Thoracic aorta endothelial cell (primary cell): ENCODE measurements around the gene CCDC24. TPM values are rescaled to one million over a fixed set of nuclear protein-coding genes. Genes with fewer than 3 reads are reported as not detected.

Experiments
- total RNA-seq: library from RNA; depleted of rRNA; stranded (reverse); fragments of >200 nt; gene quantifications from 2 replicates; pipeline ENCODE4 v1.2.3, GENCODE V29; 2012

The CCDC24 gene
- 1.9 and 2.4 TPM in 2 replicates for total RNA-seq

DNA sequence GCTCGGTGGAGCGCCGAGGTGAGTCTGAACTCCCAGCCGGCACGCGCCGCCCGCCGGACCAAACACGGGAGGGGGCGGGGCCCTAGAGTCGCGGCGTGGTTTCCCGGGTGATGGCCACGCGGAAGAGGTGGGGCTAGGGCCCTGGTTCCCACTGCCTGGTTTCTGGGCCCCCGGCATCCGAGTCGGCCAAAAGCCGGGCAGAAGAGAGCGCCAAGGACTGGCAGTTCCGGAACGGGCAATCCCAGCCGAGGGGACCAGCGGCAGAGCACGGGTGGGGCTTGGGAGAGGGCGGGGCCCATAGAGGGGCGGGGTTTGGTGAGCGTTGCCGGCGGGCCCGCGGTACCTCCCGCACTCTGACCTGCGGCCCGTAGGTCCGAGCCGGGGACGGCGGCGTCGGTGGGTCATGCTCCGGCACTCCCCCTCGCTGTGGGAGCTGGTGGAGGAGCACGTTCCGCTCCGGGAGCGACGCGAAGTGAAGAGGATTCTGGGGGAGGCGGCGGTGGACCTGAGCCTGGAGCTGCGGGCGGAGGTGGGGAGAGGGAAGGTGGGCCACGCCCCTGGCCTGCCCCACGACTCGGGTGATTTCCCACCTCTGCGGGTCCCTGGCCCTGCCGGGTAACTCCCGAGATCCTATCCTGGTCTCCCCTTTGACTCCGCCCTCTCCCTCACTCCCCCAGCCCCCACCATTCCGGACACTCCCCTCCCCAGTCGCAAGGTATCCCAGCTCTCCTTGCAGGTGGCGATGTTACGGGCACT lies at the start of gene CCDC24:
CCDC24 (plus strand) TSS at position 124 of the 756 bp plus-strand sequence; CDS start at position 404, 280 bp downstream.

DNA sequence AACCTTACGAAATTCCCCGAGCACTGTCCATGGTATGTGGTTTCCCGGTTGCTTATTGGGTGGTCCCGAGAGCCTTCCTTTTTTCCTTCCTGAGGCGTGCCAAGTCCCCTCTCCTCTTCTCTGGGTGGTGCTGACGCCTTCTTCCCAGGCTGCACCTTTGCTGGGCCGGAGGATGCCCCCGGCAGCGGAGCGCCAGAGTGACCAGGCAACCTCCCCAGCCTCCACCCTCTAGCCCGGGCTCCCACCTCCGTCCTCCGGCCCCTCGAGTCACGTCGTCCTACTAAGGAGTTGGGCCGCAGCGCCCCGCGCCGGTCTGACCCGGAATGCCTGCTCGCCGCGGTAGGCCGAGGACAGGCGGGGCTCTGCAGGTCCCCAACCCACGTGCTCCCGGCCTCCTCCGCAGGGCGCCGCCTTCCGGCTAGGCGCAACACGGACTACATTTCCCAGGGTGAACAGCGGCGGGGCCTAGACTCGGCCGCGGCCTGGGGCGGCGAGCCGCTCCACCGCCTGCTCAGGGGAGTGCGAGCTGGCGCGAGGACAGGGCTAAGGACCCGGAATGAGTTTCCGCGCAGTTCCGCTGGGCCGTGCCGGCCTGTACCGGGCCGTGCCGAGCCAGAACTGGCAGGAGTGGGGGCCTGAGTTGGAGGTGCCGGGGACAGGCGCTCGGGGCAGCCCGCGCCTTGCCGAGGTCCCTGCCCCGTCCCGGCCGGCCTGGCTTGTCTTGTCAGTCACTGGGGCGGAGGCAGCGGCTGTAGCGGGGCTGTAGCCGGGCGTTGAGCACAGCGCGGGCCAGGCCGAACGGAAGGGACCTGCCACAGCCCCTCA lies 45.0 kb upstream of the CCDC24 start, which contains the start of gene IPO13:
IPO13 (plus strand) TSS at position 715 of the 825 bp plus-strand sequence. CDS start 651 bp downstream, outside the sequence.

DNA sequence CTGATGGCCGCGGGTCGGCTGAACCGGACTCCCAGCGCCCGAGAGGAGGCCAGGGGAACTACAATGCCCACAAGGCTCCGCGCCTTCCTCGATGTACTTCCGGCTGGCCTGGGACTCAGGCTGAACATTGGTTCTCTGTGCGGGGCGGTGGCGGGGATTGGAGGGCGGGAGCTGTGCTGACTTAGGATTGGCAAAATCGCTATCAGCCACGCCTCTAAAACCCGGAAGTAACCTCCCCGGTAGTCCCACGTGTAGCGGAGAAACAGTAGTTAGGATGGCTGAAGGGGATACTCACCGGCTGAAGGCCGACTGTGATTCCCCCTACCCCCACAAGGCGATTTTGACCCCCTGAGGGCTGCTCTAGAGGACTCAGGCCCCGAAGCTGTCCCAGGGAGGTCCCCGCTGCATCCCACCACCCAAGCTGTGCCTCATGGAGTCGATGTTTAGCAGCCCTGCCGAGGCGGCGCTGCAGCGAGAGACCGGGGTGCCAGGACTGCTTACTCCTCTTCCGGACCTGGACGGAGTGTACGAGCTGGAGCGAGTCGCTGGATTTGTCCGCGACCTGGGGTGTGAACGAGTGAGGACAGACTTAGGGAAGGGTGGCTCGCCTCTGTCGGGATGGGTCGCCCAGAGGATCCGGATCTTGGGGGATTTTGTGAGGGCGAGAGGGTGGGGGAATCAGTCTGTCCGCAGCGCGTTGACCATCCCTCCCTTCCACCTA lies 21.5 kb upstream of the CCDC24 start, which contains the start of gene DPH2:
DPH2 (plus strand) TSS at position 265 of the 721 bp plus-strand sequence; CDS start at position 431, 166 bp downstream.

DNA sequence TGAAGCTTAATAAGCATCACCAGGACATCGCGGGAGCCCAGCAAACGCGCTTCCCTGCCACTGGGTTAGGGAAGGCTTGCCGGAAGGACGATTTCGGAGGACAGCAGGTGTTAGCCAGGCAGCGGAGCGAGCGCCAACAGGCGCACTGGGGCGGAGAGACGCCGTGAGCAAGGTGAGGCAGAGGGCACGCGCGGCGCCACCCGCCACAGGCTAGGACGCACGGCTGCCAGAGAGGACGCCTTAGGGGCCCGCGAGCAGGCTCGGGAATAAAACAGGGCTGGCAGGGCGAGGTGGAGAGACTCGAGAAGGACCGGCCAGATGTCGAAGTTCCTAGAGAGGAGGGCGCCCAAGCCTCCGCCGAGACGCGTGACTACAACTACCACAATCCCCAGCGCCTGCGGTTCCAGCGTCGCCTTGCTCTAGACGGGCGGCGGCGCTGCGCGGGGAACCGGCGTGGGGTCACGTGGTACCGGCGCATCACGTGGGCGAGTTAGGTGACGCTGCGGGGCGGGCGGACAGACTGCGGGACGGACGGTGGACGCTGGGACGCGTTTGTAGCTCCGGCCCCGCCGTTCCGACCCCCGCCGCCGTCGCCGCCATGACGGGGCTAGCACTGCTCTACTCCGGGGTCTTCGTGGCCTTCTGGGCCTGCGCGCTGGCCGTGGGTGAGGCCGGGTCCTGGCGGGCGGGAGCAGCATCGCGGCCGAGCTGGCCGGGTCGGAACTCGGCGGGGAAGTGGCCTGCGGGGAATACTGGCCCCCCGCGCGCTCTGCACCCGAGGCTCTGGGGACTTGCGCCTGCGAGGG lies 16.8 kb upstream of the CCDC24 start, which contains the start of gene ATP6V0B:
ATP6V0B (plus strand) TSS at position 518 of the 806 bp plus-strand sequence; CDS start at position 599, 81 bp downstream.

DNA sequence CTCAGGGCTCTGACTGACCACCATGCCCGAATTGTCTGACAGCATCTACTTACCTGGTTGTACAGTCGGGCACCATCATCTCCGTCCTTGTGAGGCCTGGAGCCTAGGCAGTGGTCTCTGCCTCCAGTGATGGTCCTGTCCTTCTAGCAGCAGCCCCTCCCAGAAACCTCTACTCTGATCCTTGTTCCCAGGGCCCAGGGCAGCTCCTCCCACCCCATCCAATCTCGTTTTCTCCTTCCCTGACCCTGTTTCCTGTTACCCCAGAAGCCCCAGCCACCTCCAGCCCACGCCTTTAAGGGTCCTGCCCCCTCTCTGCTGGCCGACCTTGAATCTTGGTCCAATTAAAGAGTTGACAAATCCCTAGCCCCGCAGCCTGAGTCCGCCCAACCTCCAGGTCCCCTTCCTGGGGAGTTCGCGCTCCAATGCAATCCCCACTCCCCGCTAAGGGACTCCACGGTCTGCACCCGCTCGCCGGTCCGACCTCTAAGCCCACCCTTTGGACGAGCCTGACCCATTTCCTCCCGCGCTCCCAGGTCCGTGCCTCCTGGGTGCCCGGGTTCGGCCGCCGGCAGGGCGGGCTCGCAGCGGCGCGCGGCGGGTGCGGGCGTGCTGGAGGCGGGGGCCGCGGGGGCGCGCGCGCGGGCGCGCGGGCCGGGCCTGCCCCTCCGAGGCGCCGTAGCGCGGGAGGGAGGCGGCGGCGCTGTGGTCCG lies 12.7 kb upstream of the CCDC24 start, which contains the start of gene B4GALT2:
B4GALT2 (plus strand) TSS at position 660 of the 710 bp plus-strand sequence. CDS start 1,951 bp downstream, outside the sequence.

DNA sequence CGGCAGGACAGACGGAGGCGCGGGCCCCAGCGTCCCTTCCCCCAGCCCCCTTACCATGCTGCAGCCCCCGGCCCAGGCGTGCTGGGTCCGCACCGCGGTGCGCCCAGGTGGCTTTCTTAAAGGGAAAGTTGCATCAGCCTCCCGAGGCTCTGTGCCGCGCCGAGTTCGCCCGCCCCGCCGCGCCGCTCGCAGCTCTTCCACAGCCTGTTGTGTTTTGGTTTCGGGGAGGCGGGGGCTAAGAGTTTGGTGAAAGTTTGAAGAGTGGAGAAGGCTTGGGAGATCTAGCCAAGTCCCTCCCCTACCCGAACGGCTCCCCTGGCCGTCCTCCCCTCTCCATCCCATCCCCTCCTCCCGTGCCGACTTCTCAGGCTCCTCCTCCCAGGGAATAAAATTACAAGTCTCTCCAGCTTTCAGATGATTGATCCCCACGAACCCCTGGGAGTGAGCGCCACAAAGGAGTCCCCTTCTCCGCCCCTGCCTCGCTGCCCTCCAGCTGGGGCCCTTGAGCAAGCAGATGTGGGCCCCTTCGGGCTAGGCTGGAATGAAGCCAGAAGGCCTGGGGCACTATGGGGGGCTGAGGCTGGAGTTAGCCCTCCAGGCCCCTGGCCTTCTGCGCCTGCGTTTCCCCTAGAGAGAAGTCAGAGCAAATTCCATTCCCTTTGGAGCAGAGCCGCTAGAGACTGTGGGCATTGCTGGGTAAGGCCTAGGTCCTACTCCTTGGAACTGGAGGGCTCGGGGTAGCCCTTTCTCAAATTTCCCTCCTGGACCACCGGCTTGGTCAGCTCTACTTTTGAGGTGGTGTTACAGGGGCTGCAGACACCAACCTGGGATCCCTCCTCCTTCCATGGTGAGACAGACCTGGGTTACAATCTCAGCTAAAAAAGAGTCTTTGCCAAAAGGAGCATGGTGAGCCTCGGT lies 40.1 kb downstream of the CCDC24 start, which contains the start of gene SLC6A9:
SLC6A9 (minus strand) TSS at position 211 of the 918 bp plus-strand sequence. CDS start 7,185 bp downstream, outside the sequence.

Other genes with a start within 250 kb of the CCDC24 start
- gene ARTN, start 57.8 kb upstream of the CCDC24 start, total RNA-seq, result 0.22 and 0.27 TPM in 2 replicates
- gene IPO13, start 44.6 kb upstream of the CCDC24 start, total RNA-seq, result 15.4 and 17.2 TPM in 2 replicates
- 26.6 and 33.3 TPM in 2 replicates for gene DPH2, start 21.6 kb upstream of the CCDC24 start, total RNA-seq
- 65.3 and 68.6 TPM in 2 replicates for gene ATP6V0B, start 16.6 kb upstream of the CCDC24 start, total RNA-seq
- gene B4GALT2, start 12.4 kb upstream of the CCDC24 start, total RNA-seq, result 63.6 and 74.7 TPM in 2 replicates
- gene SLC6A9, start 39.9 kb downstream of the CCDC24 start, total RNA-seq, result 0.86 and 0.93 TPM in 2 replicates
- gene KLF17, start 127.2 kb downstream of the CCDC24 start, total RNA-seq, result not detected in 2 replicates
- not detected in 2 replicates for gene KLF18, start 150.0 kb downstream of the CCDC24 start, total RNA-seq
- 18.8 and 21.2 TPM in 2 replicates for gene DMAP1, start 221.9 kb downstream of the CCDC24 start, total RNA-seq